Adrenal gland (tissue), 12 donors: ENCODE measurements around the gene DIO3. TPM values are rescaled to one million over a fixed set of nuclear protein-coding genes. Genes with fewer than 3 reads are reported as not detected.

ENCODE experiments used
- DNase-seq, 7 donors: peaks; one replicate each; pipeline ENCODE4 v3.0.0-alpha.2; 2019 to 2020
- H3K27ac ChIP-seq, 5 donors: fragments of 200-600 bp; sonication (generic) in 4 of 5; 1 replicate in 3 of 5; 2 replicates in 2 of 5; pipeline versions ENCODE4 v1.5.1 to v1.8.0; 2016 to 2020; ENCODE audit warnings: mild to moderate bottlenecking in 1 of 5
- H3K27me3 ChIP-seq: fragments of 200-600 bp; 2 replicates; pipeline ENCODE4 v1.8.0; 2021
- H3K36me3 ChIP-seq, 2 donors: fragments of 200-600 bp; replicated peaks in 1 of 2; 1 replicate in 1 of 2; 2 replicates in 1 of 2; pipeline versions ENCODE4 v1.5.1 to v1.8.0; 2018 to 2022
- H3K4me1 ChIP-seq, 2 donors: fragments of 200-600 bp; replicated peaks in 1 of 2; 1 replicate in 1 of 2; 2 replicates in 1 of 2; pipeline versions ENCODE4 v1.5.1 to v1.8.0; 2018 to 2021
- H3K4me3 ChIP-seq, 4 donors: fragments of 200-600 bp; sonication (generic) in 3 of 4; one replicate each; pipeline ENCODE4 v1.5.1; 2016 to 2018
- H3K9me3 ChIP-seq, 3 donors: fragments of 200-600 bp; sonication (generic) in 1 of 3; replicated peaks in 1 of 3; 1 replicate in 2 of 3; 2 replicates in 1 of 3; pipeline versions ENCODE4 v1.5.1 to v1.8.0; 2016 to 2021
- CTCF ChIP-seq, 6 experiments: fragments of 450-650 bp in 4 of 6; fragments of 200-600 bp in 2 of 6; sonication (generic) in 1 of 6; IDR thresholded peaks; 1 replicate in 5 of 6; 2 replicates in 1 of 6; pipeline versions ENCODE4 v1.5.1 to v1.8.0; 2016 to 2021; ENCODE audit warnings: antibody characterized with exemption in 6 of 6, mild to moderate bottlenecking in 2 of 6, moderate library complexity in 1 of 6
- POLR2A ChIP-seq, 2 donors: fragments of 450-650 bp; IDR thresholded peaks; one replicate each; pipeline ENCODE4 v1.6.1; 2017; ENCODE audit warnings: antibody characterized with exemption in 2 of 2, mild to moderate bottlenecking in 2 of 2, moderate library complexity in 1 of 2
- WGBS, 4 donors: extraction: QIAGEN DNeasy Blood & Tissue Kit in 2 of 4; methylation state at CpG; one replicate each; pipeline versions ENCODE4 v1.1.5 to v1.1.7; 2013 to 2017; 5-methylcytosine and 5-hydroxymethylcytosine counted together
- intact Hi-C, 2 donors: fragments of 100-400 bp; cut with DNase I; formaldehyde crosslinking; loops; one replicate each; pipeline versions ENCODE4 v1.14.1 to v1.15.0; 2022 to 2023
- polyA plus RNA-seq, 3 donors: library from polyadenylated mRNA; stranded (reverse); fragments of 200-250 nt in 2 of 3; fragments of 350-450 nt in 1 of 3; fragmentation: Illumina TruSeq in 1 of 3; extraction: RNeasy Lipid Tissue Mini Kit (QIAGEN cat#74804) in 1 of 3; gene quantifications; one replicate each; pipeline ENCODE4 v1.2.3, GENCODE V29; 2013 to 2014
- total RNA-seq, 9 donors: library from RNA; depleted of rRNA in 4 of 9; stranded (reverse); fragments of >200 nt in 4 of 9; fragments of 120-200 nt in 1 of 9; fragmentation: NEBNext Ultra II Directional in 1 of 9; extraction: Animal tissue kit (Norgen Biotek cat#: 25700) in 1 of 9; gene quantifications; one replicate each; pipeline versions ENCODE4 v1.1.0 to v1.2.4, GENCODE V29; 2013 to 2023
- donor health status: healthy with polysubstance abuse.
- donor health status: Bipolar disorder and iron deficiency.
- donor health status: DM: yes; HTN: yes; CAD: no.
- donor health status: DM: no; HTN: no; CAD: no.
- donor health status: DM: no; HTN: no; CAD: no.
- donor health status: DM: yes; HTN: yes; CAD: no.

The DIO3 gene
- total and polyA plus RNA-seq, 12 donors = 0.16 to 1.8 (median 0.27) TPM; not detected in 3

- peak in 2 of 7 donors; percentile 5 to 8 for DNase-seq
- intact Hi-C loops = no loop called here
- Histone ChIP-seq H3K27ac (no peak overlapping the region), H3K36me3 (no peaks in the 10 kb centered on the region), H3K9me3 (no peaks in the 10 kb centered on the region), H3K27me3 (no peaks in the 10 kb centered on the region), H3K4me1 (no peaks in the 10 kb centered on the region), H3K4me3 (no peak overlapping the region)
- TF ChIP-seq POLR2A (IDR thresholded peaks at IDR 0.05) = no peak
- no peak for TF ChIP-seq CTCF (IDR thresholded peaks at IDR 0.05)
- WGBS, 4 donors = 88 to 98% (median 94%) methylated on average over 5 to 8 of the region's 8 CpGs
These were observed 41.8 kb downstream of the DIO3 start for GRCh38 chr14:101603096-101603495.

- no peak overlapping the region for H3K4me3 ChIP-seq
- H3K36me3 ChIP-seq = no peaks in the 10 kb centered on the region
- H3K27ac ChIP-seq = no peak overlapping the region
- H3K27me3 ChIP-seq = peaks cover 8% of the 10 kb centered on the region
- 80 to 89% (median 86%) methylated on average over 8 to 9 of the region's 9 CpGs for WGBS, 4 donors
- no peaks in the 10 kb centered on the region for H3K9me3 ChIP-seq
- peak in 3 of 7 donors; percentile 5 to 24 (median 9) for DNase-seq
- H3K4me1 ChIP-seq = no peaks in the 10 kb centered on the region
- TF ChIP-seq CTCF (IDR thresholded peaks at IDR 0.05) (no peak), POLR2A (IDR thresholded peaks at IDR 0.05) (no peak)
- intact Hi-C loops = no loop called here
These were observed 43.1 kb downstream of the DIO3 start for GRCh38 chr14:101604228-101604934.

GRCh38 chr14:101604935-101605780, 43.9 kb downstream of the DIO3 start:
- no peak overlapping the region for H3K27ac ChIP-seq
- intact Hi-C loops = no loop called here
- no peak overlapping the region for H3K4me3 ChIP-seq
- TF ChIP-seq POLR2A (IDR thresholded peaks at IDR 0.05) (no peak), CTCF (IDR thresholded peaks at IDR 0.05) (no peak)
- DNase-seq = peak in 3 of 7 donors; percentile 6 to 13 (median 7)
- no peaks in the 10 kb centered on the region for H3K9me3 ChIP-seq
- H3K4me1 ChIP-seq = no peaks in the 10 kb centered on the region
- H3K27me3 ChIP-seq = peaks cover 8% of the 10 kb centered on the region
- 77 to 91% (median 82%) methylated on average over 9 to 11 of the region's 11 CpGs for WGBS, 4 donors
- no peaks in the 10 kb centered on the region for H3K36me3 ChIP-seq

- no peak for DNase-seq
- TF ChIP-seq CTCF (IDR thresholded peaks at IDR 0.05) (no peak), POLR2A (IDR thresholded peaks at IDR 0.05) (no peak)
- Histone ChIP-seq H3K9me3 (no peaks in the 10 kb centered on the region), H3K27me3 (peaks cover 8% of the 10 kb centered on the region), H3K4me3 (no peak overlapping the region), H3K27ac (no peak overlapping the region), H3K36me3 (no peaks in the 10 kb centered on the region), H3K4me1 (no peaks in the 10 kb centered on the region)
- 84 to 90% (median 86%) methylated on average over 4 of the region's 4 CpGs for WGBS, 4 donors
- intact Hi-C loops = no loop called here
These were observed 44.5 kb downstream of the DIO3 start for GRCh38 chr14:101605836-101606235.
